ENCODE measurements around the gene SLC10A6. TPM values are rescaled to one million over a fixed set of nuclear protein-coding genes. Genes with fewer than 3 reads are reported as not detected.

Gene SLC10A6, protein sequence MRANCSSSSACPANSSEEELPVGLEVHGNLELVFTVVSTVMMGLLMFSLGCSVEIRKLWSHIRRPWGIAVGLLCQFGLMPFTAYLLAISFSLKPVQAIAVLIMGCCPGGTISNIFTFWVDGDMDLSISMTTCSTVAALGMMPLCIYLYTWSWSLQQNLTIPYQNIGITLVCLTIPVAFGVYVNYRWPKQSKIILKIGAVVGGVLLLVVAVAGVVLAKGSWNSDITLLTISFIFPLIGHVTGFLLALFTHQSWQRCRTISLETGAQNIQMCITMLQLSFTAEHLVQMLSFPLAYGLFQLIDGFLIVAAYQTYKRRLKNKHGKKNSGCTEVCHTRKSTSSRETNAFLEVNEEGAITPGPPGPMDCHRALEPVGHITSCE
- total RNA-seq (under 1 TPM in 3 of 4 donors, not detected in 1; 0.30 to 0.79 (median 0.32) TPM), polyA plus RNA-seq (under 1 TPM; 0.27 to 0.38 (median 0.30) TPM)
- long read RNA-seq, donor 1 = 0 reads
- long read RNA-seq, donor 2 = 0 reads

DNA sequence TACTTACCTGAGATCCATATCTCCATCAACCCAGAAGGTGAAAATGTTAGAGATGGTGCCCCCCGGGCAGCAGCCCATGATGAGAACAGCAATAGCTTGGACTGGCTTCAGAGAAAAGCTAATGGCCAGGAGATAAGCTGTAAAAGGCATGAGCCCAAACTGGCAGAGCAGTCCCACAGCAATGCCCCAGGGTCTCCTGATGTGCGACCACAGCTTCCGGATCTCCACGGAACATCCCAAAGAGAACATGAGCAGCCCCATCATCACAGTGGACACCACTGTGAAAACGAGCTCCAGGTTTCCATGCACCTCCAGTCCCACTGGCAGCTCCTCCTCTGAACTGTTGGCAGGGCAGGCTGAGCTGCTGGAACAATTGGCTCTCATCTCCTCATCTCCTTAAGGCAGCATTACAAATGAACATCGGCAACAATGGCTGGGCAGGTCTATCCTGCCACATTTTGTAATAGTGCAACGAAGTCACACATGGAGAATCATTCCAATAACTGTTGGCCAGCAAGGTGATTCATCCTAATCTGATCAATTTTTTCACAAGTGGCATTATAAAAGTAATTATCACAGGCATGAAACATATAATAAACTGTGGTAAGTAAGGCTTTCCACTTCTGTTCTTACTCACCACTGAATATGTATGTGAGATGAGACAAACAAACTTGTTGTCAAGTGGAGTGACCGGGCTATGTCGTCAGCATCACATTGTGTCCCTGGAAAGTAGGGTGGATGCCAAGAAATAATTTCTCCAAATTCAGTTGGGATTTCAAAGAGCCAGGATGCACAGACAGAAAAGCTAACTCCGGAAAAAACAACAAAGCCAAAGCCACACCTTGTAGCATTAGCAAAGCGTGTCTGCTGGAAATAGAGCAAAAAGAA is at the start of gene SLC10A6:
Gene SLC10A6 (minus strand): TSS at position 653 of the 888 bp plus-strand sequence. CDS start 269 bp downstream, at position 384.
- Histone ChIP-seq H3K36me3 (ENCODE audit: insufficient read depth in 1 of 2, low read depth in 1 of 2) (no peaks in the 10 kb centered on the region), H3K27ac (no peak within 1 kb of the TSS), H3K27me3 (ENCODE audit: insufficient read depth in 3 of 3, low read length in 2 of 3) (no peaks in the 10 kb centered on the region), H3K4me3 (peak within 1 kb of the TSS; percentile 12), H3K9me3 (no peaks in the 10 kb centered on the region), H3K4me1 (no peaks in the 10 kb centered on the region)
- TF ChIP-seq, protein P1, sequence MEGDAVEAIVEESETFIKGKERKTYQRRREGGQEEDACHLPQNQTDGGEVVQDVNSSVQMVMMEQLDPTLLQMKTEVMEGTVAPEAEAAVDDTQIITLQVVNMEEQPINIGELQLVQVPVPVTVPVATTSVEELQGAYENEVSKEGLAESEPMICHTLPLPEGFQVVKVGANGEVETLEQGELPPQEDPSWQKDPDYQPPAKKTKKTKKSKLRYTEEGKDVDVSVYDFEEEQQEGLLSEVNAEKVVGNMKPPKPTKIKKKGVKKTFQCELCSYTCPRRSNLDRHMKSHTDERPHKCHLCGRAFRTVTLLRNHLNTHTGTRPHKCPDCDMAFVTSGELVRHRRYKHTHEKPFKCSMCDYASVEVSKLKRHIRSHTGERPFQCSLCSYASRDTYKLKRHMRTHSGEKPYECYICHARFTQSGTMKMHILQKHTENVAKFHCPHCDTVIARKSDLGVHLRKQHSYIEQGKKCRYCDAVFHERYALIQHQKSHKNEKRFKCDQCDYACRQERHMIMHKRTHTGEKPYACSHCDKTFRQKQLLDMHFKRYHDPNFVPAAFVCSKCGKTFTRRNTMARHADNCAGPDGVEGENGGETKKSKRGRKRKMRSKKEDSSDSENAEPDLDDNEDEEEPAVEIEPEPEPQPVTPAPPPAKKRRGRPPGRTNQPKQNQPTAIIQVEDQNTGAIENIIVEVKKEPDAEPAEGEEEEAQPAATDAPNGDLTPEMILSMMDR (IDR thresholded peaks at IDR 0.05) = no peak
- ATAC-seq = peak in 1 of 4 donors; percentile 56
- intact Hi-C loops (cut with DNase I) = no loop called here
- DNase-seq = no peak
- 30 to 40% (median 31%) methylated on average over 11 of the region's 11 CpGs for WGBS, 3 donors

DNA sequence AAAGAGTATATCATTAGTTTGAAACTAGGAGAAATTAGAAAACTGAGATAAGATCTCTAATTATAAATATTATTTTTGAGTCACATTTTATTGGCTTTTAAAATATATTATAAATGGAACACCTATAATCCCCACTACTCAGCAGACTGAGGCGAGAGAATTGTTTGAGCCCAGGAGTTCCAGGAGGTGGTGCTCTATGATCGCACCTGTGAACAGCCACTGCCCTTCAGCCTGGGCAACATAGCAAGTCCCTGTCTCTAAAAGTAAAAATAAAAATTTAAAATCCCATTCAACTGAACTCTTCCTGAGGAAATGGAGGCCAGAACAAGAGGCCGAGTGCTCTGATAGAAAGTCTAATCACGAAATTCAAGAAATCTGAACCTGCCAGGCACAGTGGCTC is 49.4 kb upstream of the SLC10A6 start:
- Histone ChIP-seq H3K27ac (no peak overlapping the region), H3K27me3 (ENCODE audit: insufficient read depth in 3 of 3, low read length in 2 of 3) (no peaks in the 10 kb centered on the region), H3K9me3 (no peaks in the 10 kb centered on the region), H3K4me1 (peaks cover 6% of the 10 kb centered on the region), H3K4me3 (no peak overlapping the region), H3K36me3 (ENCODE audit: insufficient read depth in 1 of 2, low read depth in 1 of 2) (no peaks in the 10 kb centered on the region)
- WGBS, 3 donors = 90 to 95% (median 92%) methylated on average over 4 of the region's 4 CpGs
- ATAC-seq = no peak
- no peak for DNase-seq
- TF ChIP-seq, protein P1 (IDR thresholded peaks at IDR 0.05) = peak; percentile 30
- intact Hi-C loops (cut with DNase I) = loop anchor here in 1 of 2 donors (10.0 kb wide), 1 partner anchor 304 kb away; the partner anchor contains the start of gene PTPN13

DNA sequence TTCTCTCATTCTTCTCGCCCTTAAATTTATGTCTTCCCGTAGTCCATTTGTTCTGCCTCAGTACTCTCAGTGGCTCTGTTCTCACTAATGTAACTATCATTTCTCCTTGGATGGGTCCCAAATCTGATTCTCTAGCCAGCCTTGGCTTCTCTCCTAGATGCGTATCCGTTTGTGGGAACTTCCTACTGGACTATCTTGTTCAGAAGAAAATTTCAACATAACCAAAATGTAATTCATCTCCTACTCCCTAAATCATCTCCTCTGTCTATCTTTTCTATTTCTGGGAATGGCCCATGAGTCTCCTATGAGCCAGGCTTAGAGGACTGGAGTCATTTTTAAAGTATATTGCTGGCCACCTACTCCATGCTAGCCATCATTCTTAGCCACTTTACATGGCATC is 47.4 kb upstream of the SLC10A6 start:
- Histone ChIP-seq H3K27me3 (ENCODE audit: insufficient read depth in 3 of 3, low read length in 2 of 3) (no peaks in the 10 kb centered on the region), H3K4me3 (no peak overlapping the region), H3K4me1 (peaks cover 9% of the 10 kb centered on the region), H3K9me3 (no peaks in the 10 kb centered on the region), H3K36me3 (ENCODE audit: insufficient read depth in 1 of 2, low read depth in 1 of 2) (no peaks in the 10 kb centered on the region), H3K27ac (no peak overlapping the region)
- TF ChIP-seq, protein P1 (IDR thresholded peaks at IDR 0.05) = no peak
- DNase-seq (no peak), ATAC-seq (peak in 3 of 4 donors; percentile 37 to 60 (median 46))
- 34 to 59% (median 45%) methylated on average over 4 of the region's 4 CpGs for WGBS, 3 donors
- intact Hi-C loops (cut with DNase I) = loop anchor here in 1 of 2 donors (2.0 to 10.0 kb wide), 2 partner anchors 302 to 400 kb away; partner anchors contain the start of gene PTPN13

DNA sequence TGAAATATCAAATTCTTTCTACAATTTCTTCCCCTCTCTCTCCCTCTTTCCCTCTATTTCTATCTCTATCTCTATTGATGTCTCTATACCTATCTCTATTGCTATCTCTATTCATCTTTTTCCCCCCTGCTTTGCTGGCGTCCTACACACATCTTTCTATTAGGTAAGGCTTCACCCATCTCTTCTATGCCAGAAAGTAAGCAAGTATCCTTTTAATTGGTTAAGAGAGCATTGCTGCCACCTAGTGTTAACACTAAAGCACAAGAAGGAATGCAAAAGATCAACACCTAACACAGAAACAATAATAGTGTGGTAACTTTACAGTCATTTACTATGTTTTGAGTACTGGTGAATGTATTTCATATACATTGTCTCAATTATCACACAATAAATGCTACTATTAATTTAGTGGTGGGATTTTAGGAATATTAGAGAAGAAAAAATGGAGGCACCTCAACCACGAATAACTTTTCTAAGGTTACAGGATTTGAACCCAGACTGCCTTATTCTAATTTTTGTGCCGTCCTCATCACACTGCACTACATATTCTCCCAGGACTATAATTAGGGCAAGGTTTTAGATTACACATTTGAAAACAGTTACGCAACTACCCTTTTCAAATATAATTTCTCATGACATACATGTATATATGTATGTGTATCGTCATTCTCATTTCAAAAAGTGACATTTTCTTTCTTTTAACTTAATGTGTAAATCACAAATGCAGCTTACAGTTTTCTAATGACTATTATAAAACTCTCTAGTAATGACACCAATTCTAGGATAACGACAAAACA is 46.7 kb upstream of the SLC10A6 start:
- 47 to 70% (median 51%) methylated on average over 6 of the region's 6 CpGs for WGBS, 3 donors
- no peaks in the 10 kb centered on the region for H3K36me3 ChIP-seq (ENCODE audit: insufficient read depth in 1 of 2, low read depth in 1 of 2)
- TF ChIP-seq, protein P1 (IDR thresholded peaks at IDR 0.05) = peak; percentile 81
- intact Hi-C loops (cut with DNase I) = loop anchor here (2.0 to 10.0 kb wide), 2 partner anchors 301 to 399 kb away; partner anchors contain the start of gene PTPN13 (in 1 of the 2)
- no peaks in the 10 kb centered on the region for H3K9me3 ChIP-seq
- no peak overlapping the region for H3K27ac ChIP-seq
- peak; percentile 46 to 75 (median 56) for ATAC-seq
- DNase-seq = no peak
- H3K4me3 ChIP-seq = no peak overlapping the region
- H3K4me1 ChIP-seq = peaks cover 11% of the 10 kb centered on the region
- no peaks in the 10 kb centered on the region for H3K27me3 ChIP-seq (ENCODE audit: insufficient read depth in 3 of 3, low read length in 2 of 3)
